Nephron progenitor cell (in vitro differentiated cells): ENCODE results near the gene GTF3C5.
"Not testable (repeated sequence)": the region's sequence is repeated elsewhere in the genome, so short reads cannot be mapped to it uniquely, and the experiment has no call there.

Experiments
- DNase-seq: peaks from one replicate; pipeline ENCODE4 v3.0.0; 2021
- H3K27ac Mint-ChIP-seq: 2 replicates; pipeline ENCODE4 v1.8.0; 2021; ENCODE audit warnings: mild to moderate bottlenecking, moderate library complexity, mixed read lengths
- H3K27me3 Mint-ChIP-seq: 2 replicates; pipeline ENCODE4 v1.8.0; 2021; ENCODE audit warnings: mild to moderate bottlenecking, low read depth, mixed read lengths; ENCODE audit not compliant: poor library complexity
- H3K36me3 Mint-ChIP-seq: 2 replicates; pipeline ENCODE4 v1.8.0; 2021; ENCODE audit warnings: low read depth, mixed read lengths
- H3K4me1 Mint-ChIP-seq: 2 replicates; pipeline ENCODE4 v1.8.0; 2021; ENCODE audit warnings: mixed read lengths
- H3K4me3 Mint-ChIP-seq: 2 replicates; pipeline ENCODE4 v1.8.0; 2021; ENCODE audit warnings: mild to moderate bottlenecking, moderate library complexity, mixed read lengths
- H3K9me3 Mint-ChIP-seq: 2 replicates; pipeline ENCODE4 v1.8.0; 2021; ENCODE audit warnings: mild to moderate bottlenecking, moderate library complexity, mixed read lengths
- TF ChIP-seq, protein P1 (sequence below): fragments of 200-600 bp; sonication (generic); IDR thresholded peaks from 2 replicates; pipeline ENCODE4 v1.5.0; 2021; ENCODE audit warnings: antibody characterized with exemption

GTF3C5 gene

DNA sequence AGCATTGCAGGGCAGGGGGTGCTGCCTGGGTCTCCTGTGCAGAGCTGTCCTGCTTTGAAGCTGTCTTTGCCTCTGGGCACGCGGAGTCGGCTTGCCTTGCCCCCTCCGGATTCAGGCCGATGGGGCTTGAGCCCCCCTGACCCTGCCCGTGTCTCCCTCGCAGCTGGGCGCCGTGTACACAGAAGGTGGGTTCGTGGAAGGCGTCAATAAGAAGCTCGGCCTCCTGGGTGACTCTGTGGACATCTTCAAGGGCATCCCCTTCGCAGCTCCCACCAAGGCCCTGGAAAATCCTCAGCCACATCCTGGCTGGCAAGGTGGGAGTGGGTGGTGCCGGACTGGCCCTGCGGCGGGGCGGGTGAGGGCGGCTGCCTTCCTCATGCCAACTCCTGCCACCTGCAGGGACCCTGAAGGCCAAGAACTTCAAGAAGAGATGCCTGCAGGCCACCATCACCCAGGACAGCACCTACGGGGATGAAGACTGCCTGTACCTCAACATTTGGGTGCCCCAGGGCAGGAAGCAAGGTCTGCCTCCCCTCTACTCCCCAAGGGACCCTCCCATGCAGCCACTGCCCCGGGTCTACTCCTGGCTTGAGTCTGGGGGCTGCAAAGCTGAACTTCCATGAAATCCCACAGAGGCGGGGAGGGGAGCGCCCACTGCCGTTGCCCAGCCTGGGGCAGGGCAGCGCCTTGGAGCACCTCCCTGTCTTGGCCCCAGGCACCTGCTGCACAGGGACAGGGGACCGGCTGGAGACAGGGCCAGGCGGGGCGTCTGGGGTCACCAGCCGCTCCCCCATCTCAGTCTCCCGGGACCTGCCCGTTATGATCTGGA, 33.7 kb downstream of the GTF3C5 start:
- TF ChIP-seq, protein P1, sequence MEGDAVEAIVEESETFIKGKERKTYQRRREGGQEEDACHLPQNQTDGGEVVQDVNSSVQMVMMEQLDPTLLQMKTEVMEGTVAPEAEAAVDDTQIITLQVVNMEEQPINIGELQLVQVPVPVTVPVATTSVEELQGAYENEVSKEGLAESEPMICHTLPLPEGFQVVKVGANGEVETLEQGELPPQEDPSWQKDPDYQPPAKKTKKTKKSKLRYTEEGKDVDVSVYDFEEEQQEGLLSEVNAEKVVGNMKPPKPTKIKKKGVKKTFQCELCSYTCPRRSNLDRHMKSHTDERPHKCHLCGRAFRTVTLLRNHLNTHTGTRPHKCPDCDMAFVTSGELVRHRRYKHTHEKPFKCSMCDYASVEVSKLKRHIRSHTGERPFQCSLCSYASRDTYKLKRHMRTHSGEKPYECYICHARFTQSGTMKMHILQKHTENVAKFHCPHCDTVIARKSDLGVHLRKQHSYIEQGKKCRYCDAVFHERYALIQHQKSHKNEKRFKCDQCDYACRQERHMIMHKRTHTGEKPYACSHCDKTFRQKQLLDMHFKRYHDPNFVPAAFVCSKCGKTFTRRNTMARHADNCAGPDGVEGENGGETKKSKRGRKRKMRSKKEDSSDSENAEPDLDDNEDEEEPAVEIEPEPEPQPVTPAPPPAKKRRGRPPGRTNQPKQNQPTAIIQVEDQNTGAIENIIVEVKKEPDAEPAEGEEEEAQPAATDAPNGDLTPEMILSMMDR = no peak
- DNase-seq = no peak
- peaks cover 19% of the 10 kb centered on the region for H3K4me1 Mint-ChIP-seq
- no peaks in the 10 kb centered on the region for H3K27me3 Mint-ChIP-seq
- H3K9me3 Mint-ChIP-seq = no peaks in the 10 kb centered on the region
- H3K27ac Mint-ChIP-seq = no peak overlapping the region
- no peak overlapping the region for H3K4me3 Mint-ChIP-seq
- H3K36me3 Mint-ChIP-seq = no peaks in the 10 kb centered on the region

DNA sequence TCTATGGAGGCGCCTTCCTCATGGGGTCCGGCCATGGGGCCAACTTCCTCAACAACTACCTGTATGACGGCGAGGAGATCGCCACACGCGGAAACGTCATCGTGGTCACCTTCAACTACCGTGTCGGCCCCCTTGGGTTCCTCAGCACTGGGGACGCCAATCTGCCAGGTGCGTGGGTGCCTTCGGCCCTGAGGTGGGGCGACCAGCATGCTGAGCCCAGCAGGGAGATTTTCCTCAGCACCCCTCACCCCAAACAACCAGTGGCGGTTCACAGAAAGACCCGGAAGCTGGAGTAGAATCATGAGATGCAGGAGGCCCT, 34.2 kb downstream of the GTF3C5 start:
- H3K9me3 Mint-ChIP-seq = no peaks in the 10 kb centered on the region
- TF ChIP-seq, protein P1 = no peak
- H3K36me3 Mint-ChIP-seq = no peaks in the 10 kb centered on the region
- DNase-seq = no peak
- H3K4me3 Mint-ChIP-seq = no peak overlapping the region
- no peak overlapping the region for H3K27ac Mint-ChIP-seq
- peaks cover 13% of the 10 kb centered on the region for H3K4me1 Mint-ChIP-seq
- H3K27me3 Mint-ChIP-seq = no peaks in the 10 kb centered on the region

DNA sequence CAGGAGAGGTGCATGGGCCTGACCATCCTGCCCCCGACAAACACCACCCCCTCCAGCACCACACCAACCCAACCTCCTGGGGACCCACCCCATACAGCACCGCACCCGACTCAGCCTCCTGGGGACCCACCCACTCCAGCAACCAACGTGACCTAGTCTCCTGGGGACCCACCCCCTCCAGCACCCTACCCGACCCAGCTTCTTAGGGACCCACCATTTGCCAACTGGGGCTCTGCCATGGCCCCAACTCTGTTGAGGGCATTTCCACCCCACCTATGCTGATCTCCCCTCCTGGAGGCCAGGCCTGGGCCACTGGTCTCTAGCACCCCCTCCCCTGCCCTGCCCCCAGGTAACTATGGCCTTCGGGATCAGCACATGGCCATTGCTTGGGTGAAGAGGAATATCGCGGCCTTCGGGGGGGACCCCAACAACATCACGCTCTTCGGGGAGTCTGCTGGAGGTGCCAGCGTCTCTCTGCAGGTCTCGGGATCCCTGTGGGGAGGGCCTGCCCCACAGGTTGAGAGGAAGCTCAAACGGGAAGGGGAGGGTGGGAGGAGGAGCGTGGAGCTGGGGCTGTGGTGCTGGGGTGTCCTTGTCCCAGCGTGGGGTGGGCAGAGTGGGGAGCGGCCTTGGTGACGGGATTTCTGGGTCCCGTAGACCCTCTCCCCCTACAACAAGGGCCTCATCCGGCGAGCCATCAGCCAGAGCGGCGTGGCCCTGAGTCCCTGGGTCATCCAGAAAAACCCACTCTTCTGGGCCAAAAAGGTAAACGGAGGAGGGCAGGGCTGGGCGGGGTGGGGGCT, 35.6 kb downstream of the GTF3C5 start:
- Mint-ChIP-seq H3K27ac (no peak overlapping the region), H3K4me3 (no peak overlapping the region), H3K9me3 (no peaks in the 10 kb centered on the region), H3K4me1 (peaks cover 2% of the 10 kb centered on the region), H3K27me3 (no peaks in the 10 kb centered on the region), H3K36me3 (peaks cover 6% of the 10 kb centered on the region)
- TF ChIP-seq, protein P1 = no peak
- no peak for DNase-seq

- no peak overlapping the region for H3K4me3 Mint-ChIP-seq
- no peak for DNase-seq
- H3K36me3 Mint-ChIP-seq = peaks cover 11% of the 10 kb centered on the region
Observed at GRCh38 chr9:133067006-133067405, 36.2 kb downstream of the GTF3C5 start.

GRCh38 chr9:133067813-133068212, 37.0 kb downstream of the GTF3C5 start:
- Mint-ChIP-seq H3K27ac (no peak overlapping the region), H3K9me3 (no peaks in the 10 kb centered on the region), H3K4me3 (no peak overlapping the region), H3K27me3 (peaks cover 6% of the 10 kb centered on the region), H3K4me1 (no peaks in the 10 kb centered on the region), H3K36me3 (peaks cover 18% of the 10 kb centered on the region)
- TF ChIP-seq, protein P1 = no peak
- no peak for DNase-seq

More at GRCh38 chr9:133067006-133067405, 36.2 kb downstream of the GTF3C5 start:
- Mint-ChIP-seq H3K4me1 (no peaks in the 10 kb centered on the region), H3K27me3 (peaks cover 4% of the 10 kb centered on the region), H3K9me3 (no peaks in the 10 kb centered on the region), H3K27ac (no peak overlapping the region)
- TF ChIP-seq, protein P1 = no peak

- DNase-seq, H3K27ac Mint-ChIP-seq, H3K4me1 Mint-ChIP-seq, H3K27me3 Mint-ChIP-seq, H3K4me3 Mint-ChIP-seq, H3K9me3 Mint-ChIP-seq: not testable (repeated sequence)
- H3K36me3 Mint-ChIP-seq = peaks cover 18% of the 10 kb centered on the region
Observed at GRCh38 chr9:133068431-133068830, 37.6 kb downstream of the GTF3C5 start.

DNA sequence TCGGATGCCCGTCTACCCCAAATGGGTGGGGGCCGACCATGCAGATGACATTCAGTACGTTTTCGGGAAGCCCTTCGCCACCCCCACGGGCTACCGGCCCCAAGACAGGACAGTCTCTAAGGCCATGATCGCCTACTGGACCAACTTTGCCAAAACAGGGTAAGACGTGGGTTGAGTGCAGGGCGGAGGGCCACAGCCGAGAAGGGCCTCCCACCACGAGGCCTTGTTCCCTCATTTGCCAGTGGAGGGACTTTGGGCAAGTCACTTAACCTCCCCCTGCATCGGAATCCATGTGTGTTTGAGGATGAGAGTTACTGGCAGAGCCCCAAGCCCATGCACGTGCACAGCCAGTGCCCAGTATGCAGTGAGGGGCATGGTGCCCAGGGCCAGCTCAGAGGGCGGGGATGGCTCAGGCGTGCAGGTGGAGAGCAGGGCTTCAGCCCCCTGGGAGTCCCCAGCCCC, 39.7 kb downstream of the GTF3C5 start:
- Mint-ChIP-seq H3K27me3 (peaks cover 13% of the 10 kb centered on the region), H3K36me3 (peaks cover 18% of the 10 kb centered on the region), H3K27ac (peak overlapping the region; percentile 54)
- not testable (repeated sequence) for H3K4me3 Mint-ChIP-seq, DNase-seq, H3K4me1 Mint-ChIP-seq, H3K9me3 Mint-ChIP-seq

GRCh38 chr9:133070985-133071384, 40.2 kb downstream of the GTF3C5 start:
- Mint-ChIP-seq H3K36me3 (peaks cover 18% of the 10 kb centered on the region), H3K27me3 (peaks cover 14% of the 10 kb centered on the region)
- H3K4me3 Mint-ChIP-seq, H3K27ac Mint-ChIP-seq, H3K9me3 Mint-ChIP-seq, H3K4me1 Mint-ChIP-seq, DNase-seq: not testable (repeated sequence)
